ENCODE results near the gene ACOX3. TPM values are rescaled to one million over a fixed set of nuclear protein-coding genes. Genes with fewer than 3 reads are reported as not detected.
"Not testable (repeated sequence)": the region's sequence is repeated elsewhere in the genome, so short reads cannot be mapped to it uniquely, and the experiment has no call there.

The ACOX3 gene
- total RNA-seq, 1 experiment from 2014 or later = 21.9 TPM

DNA sequence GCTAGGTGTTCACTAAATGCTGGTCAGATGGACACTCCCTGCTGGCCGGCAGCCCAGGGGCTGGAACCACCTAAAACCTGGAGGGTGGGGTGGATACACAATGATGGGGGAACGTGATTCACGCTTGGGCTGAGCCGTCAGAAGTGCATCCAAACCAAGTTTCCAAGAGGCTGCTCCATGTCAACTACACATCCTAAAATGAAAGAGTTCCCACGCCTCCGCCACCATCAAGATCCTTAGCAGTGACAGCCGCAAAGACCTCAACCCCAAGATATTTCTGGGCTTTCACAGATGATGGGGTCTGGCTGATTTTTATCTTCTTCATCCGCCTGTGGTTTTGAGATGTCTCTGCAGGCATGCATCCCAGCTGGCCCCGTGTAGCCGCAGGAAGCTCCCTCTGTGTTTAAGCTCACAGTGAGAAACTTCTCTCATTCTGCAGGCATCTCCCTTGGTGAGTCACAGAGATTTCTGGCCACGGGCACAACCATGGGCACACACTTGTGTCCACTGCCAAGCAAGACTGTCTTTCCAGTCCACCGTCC, 86.5 kb downstream of the ACOX3 start:
- peak; percentile 76 for DNase-seq (ENCODE audit: low spot score)

- no peak for DNase-seq (ENCODE audit: low spot score)
These were observed 87.3 kb downstream of the ACOX3 start for GRCh38 chr4:8353158-8353669.

DNA sequence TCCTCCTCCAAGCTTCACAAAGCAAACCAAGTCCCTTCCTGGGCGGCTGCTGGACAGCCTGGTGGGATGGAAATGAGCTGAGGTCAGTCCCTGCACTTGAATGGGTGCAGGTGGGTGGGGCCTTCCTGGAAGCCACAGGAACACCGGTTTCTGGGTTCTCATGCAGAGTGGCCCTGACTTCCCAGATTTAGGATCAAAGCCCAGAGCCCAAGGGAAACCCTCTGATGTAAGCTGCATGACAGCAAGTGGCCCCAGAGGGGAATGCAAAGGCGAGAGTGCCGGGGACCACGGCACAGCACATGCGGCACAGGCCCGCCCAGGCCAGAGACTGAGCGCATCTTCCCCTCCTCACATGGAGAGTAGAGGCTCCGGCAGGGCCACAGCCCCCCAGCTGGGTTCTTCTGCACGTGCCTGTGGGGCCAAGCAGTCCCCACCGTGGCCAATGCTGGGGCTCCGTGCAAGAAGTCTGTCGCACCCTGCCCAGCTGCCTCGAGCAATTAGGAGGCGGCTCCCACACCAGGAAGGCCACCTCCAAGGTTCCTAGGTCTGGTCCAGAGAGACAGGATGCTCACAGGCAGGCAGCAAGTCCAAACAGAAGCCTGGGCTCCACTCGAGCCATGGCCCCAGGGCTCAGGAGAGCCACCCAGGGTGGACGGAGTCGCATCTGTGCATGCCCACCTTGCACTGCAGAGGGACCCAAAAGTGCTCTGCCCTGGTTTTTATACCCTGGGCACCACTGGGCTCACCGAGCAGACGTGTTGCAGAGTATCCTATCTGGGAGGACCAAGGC, 88.0 kb downstream of the ACOX3 start:
- DNase-seq (ENCODE audit: low spot score) = no peak

- DNase-seq (ENCODE audit: low spot score) = no peak
These were observed 88.6 kb downstream of the ACOX3 start for GRCh38 chr4:8351931-8352367.

DNA sequence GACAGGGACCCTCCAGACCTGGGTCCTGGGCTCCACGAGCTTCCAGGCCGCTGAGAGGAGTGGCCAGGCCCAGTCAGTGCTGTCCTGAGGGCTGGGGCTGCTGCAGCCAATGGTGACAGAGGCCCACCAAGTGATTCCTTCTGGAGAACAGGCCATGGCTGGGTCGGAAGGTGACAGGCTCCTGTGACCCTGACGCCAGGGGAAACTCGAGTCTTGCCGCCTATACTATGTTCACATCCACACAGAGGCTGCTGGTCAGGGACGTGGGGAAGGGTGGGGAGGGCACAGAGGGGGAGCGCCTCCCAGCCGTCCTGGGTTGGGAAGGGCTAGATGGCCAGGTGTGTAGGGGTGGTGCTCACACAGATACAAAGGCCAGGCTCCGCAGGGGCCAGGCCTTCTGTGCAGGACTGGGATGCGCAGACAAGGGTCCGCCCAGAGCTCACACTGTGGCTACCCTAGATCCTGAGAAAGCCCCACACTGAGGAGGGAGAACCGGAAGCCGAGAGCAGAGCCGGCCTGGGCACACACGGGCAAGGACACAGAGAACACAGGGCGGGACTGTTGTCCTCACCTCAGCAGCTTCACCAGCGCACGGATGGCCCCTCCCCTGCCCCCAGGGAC, 89.6 kb downstream of the ACOX3 start:
- DNase-seq (ENCODE audit: low spot score) = no peak

- DNase-seq (ENCODE audit: low spot score) = no peak
These were observed 90.2 kb downstream of the ACOX3 start for GRCh38 chr4:8350352-8350751.

GRCh38 chr4:8349664-8350236, 90.8 kb downstream of the ACOX3 start:
- no peak for DNase-seq (ENCODE audit: low spot score)

GRCh38 chr4:8349236-8349635, 91.3 kb downstream of the ACOX3 start:
- not testable (repeated sequence) for DNase-seq (ENCODE audit: low spot score)

DNA sequence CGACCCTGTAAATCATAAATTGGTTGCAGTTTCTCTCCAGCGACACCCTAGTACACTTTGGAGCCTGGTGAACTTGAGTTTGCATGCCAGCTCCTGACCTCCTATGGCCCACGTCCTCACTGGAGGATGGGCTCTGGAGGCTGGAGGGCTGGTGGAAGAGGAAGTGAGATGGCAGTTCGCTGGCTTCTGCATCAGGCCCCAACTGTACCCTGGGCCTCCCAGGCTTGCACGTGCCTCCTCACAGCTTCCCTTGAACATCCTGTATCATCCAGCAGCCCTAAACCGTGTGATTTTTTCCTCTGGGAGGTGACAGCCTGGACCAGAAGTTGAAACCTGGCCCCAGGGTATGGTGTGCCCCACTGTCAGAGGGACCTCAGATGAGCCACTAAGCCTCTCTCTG, 92.5 kb downstream of the ACOX3 start:
- no peak for DNase-seq (ENCODE audit: low spot score)

DNA sequence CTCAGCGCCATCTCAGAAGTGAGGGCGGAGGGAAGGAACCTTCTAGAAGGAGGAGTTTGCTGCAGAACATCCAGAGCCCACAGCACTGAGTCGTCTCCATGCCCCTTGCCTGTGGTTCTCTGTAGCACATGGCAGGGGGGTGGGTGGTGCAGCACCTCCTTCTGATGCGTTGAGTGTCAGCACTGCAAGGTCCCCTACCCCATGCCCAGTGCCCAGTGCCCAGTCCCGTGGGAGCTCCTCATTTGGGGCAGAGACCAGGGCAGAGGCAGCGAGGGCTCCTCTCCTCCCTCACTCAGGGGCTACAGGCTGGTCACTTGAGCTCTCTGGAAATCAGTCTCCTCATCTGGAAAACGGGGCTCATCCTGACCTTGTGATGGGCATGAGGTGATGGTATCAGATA, 92.9 kb downstream of the ACOX3 start:
- no peak for DNase-seq (ENCODE audit: low spot score)

GRCh38 chr4:8346838-8347605, 93.5 kb downstream of the ACOX3 start:
- no peak for DNase-seq (ENCODE audit: low spot score)

- DNase-seq (ENCODE audit: low spot score) = no peak
These were observed 94.3 kb downstream of the ACOX3 start for GRCh38 chr4:8345946-8346814.

DNA sequence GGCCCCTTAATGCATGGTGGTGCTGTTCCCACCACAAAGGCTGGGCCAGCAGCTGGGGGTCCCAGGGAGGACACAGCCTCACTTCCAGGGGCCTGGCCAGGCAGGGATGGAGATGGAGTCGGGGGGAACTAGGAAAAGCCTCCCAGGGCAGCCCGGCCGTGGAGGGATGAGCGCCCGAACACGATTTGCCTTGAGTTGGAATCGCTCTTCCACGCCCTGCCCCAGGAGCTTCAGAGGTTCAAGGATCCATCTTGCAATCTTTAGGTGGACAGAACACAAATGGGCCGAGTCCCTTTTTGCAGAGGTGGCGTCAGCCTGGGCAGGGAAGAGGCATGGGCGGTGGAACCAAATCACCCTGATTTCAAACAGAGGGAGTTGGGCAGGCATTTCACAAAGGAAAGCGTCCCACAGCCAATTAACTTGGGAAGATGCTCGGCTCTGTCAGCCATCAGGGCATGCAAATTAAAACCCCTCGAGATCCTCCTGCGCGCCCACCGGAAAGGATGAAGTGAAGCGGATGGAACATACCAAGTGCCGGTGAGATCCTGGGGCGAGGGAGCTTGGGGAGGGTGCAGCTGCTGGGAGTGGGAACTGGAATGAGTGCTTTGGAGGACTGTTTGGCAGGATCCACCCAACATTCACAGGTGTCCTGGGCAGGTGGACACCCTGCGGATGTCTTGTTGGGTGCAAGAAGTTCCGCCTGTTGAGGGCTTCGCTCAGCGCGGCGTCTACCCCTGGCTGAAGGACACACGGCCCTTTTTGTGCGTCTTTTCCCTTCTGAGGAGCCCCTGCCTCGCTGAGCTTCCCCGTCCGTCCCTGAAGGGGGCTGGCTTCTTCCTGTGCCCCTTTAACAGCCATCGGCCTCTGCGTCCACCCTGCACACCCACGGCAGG, 95.2 kb downstream of the ACOX3 start:
- no peak for DNase-seq (ENCODE audit: low spot score)

DNA sequence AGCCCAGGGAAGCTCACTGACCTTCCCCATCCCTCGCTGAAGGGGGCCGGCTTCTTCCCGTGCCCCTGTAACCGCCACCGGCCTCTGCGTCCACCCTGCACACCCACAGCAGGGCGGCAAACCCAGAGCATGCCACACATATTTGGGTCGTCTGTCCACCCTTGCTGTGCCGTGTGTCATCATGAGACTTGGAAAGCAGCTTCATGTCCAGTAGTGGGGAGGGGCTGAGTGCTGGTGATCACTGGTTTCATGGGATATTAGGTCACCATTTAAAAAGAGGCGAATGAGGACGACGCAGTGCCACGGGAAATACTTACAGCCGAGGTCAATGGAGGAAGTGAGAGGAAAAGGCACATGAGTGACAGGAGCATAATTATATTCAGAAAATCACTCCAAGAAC, 96.1 kb downstream of the ACOX3 start:
- DNase-seq (ENCODE audit: low spot score) = no peak

GRCh38 chr4:8343967-8344331, 96.6 kb downstream of the ACOX3 start:
- no peak for DNase-seq (ENCODE audit: low spot score)

DNA sequence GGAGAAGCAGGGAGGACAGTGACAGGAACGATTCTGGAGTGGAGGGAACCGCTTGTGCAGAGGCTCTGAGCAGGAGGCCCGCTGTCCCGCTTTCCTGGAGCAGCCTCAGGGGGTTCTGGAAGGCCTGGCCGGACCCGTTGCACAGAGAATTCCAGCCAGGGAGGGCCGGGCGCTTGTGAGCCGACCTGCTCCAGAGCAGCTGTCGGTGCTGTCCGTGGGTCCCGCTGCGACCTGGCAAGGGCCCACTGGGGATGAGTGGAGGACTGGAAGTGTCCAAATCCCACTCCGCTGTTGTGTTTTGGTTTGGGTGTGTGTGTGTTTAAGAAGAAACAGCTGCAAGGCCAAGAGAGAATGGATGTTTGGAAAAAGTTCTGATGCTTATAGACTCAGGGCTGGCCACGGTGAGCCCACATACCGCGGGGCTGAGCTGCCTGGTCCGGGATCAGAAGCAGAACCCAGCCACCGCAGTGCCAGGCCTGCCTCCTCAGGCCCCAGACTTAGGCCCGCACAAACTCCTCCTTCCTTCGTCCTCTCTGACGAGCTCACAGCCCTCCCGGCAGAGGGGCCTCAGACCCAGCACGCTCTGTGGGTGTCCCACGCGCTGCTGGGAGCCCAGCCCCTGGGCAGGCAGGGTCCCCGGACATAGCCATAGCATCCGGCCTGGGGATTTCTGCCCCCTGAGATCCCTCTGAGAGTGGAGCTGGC, 97.1 kb downstream of the ACOX3 start:
- DNase-seq (ENCODE audit: low spot score) = no peak

DNA sequence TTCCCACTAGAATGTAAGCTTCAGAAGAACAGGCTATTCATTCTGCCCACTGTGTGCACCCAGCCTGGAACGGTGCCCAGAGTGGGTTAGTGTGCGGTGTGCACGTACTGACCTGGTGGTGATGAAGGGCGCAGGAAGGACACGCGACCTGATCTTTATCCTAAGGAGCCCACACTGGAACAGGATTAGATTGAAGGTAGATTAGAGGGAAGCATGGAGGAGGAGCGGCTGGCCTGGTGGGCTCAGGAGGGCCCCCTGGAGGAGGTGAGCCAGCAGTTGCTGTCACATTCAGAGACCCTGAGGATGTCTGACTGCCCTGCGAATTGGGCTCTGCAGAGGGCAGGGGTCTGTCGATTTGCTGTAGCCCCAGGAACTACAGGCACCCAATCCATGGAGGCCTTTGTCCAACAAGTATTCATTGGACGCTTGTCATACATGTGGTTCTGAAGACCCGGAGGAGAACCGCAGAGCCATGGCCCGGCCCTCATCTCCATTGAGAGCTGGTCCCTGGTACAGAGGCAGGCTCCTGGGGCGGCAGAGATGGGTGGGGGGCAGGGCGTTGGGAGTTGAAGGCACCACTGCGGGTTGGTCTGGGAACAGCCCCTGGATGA, 97.8 kb downstream of the ACOX3 start:
- no peak for DNase-seq (ENCODE audit: low spot score)

DNA sequence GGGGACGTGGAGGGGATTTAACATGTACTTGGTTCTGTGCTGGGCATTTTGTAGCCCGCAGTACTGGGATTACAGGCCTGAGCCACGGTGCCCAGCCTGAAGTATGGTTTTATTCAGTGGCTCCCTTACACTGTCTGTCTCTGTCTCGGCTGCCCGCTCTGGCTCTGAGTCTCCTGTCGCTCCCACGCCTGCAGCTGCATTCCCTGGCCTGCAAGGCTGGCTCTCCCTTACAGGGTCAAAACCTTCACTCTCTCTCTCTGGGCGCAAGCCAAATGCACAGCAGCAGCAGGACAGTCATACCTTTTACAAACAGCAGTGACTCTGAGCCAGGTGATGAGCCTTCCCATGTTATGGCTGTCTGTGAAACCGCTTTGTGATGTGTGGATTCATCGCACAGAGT, 98.8 kb downstream of the ACOX3 start:
- DNase-seq (ENCODE audit: low spot score) = no peak

GRCh38 chr4:8341281-8341680, 99.2 kb downstream of the ACOX3 start:
- not testable (repeated sequence) for DNase-seq (ENCODE audit: low spot score)

All from A172 (cell line).